Stomach smooth muscle (tissue), 2 donors: ENCODE measurements around the gene SERPINF2.

ENCODE experiments used
- H3K27ac ChIP-seq: one replicate; pipeline ENCODE4 v1.7.0; 2013; ENCODE audit warnings: mild to moderate bottlenecking, low read length, inconsistent platforms
- H3K27me3 ChIP-seq, 2 donors: one replicate each; pipeline ENCODE4 v1.7.0; 2013; ENCODE audit warnings: low read length in 2 of 2; ENCODE audit not compliant: insufficient read depth in 2 of 2, control insufficient read depth in 1 of 2
- H3K36me3 ChIP-seq, 2 donors: one replicate each; pipeline ENCODE4 v1.7.0; 2013; ENCODE audit warnings: low read length in 2 of 2; ENCODE audit not compliant: control insufficient read depth in 2 of 2, insufficient read depth in 2 of 2
- H3K4me1 ChIP-seq: one replicate; pipeline ENCODE4 v1.7.0; 2013; ENCODE audit warnings: low read length; ENCODE audit not compliant: control insufficient read depth, insufficient read depth
- H3K4me3 ChIP-seq, 2 donors: one replicate each; pipeline ENCODE4 v1.7.0; 2013; ENCODE audit warnings: low read length in 2 of 2
- H3K9ac ChIP-seq, 2 donors: one replicate each; pipeline ENCODE4 v1.7.0; 2013; ENCODE audit warnings: low read length in 2 of 2, mild to moderate bottlenecking in 1 of 2
- H3K9me3 ChIP-seq, 2 donors: one replicate each; pipeline ENCODE4 v1.7.0; 2013; ENCODE audit warnings: low read length in 2 of 2; ENCODE audit not compliant: control insufficient read depth in 2 of 2
- donor health status: healthy.
- donor health status: Pancreatic carcinoma.

Gene SERPINF2

DNA sequence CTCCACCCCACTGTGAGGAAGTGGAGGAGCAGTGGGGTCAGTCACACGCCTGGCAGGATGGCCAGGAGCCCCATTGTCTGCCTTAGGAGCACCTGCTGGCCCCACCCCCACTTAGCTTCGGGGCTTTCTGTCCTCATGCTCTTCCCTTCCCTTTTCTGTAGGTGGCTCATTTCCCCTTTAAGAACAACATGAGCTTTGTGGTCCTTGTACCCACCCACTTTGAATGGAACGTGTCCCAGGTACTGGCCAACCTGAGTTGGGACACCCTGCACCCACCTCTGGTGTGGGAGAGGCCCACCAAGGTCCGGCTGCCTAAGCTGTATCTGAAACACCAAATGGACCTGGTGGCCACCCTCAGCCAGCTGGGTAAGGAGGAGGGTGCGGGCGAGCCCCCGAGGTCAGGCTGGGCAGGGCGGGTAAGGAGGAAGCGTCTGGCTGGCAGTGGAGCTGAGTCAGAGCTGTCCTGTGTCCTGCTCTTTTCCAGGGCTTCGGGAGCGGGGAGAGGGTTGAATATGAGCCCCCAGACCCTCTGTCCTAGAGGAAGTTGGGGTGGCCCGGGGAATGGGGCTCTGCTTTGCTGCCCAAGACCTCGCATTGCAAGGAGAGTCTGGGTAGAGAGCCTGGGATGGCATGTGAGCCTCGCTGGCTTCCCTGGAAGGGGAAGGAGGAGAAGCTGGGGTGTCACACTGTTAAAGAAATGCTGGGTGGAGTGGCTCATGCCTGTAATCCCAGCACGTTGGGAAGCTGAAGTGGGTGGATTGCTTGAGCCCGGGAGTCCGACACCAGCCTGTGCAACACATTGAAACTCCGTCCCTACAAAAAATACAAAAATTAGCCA lies 10.0 kb downstream of the SERPINF2 start:
- Histone ChIP-seq H3K27me3 (peaks cover 0 to 4% of the 10 kb centered on the region in 2 donors), H3K36me3 (no peaks in the 10 kb centered on the region), H3K4me1 (no peaks in the 10 kb centered on the region), H3K4me3 (no peak overlapping the region), H3K27ac (no peak overlapping the region), H3K9ac (no peak overlapping the region), H3K9me3 (no peaks in the 10 kb centered on the region)

DNA sequence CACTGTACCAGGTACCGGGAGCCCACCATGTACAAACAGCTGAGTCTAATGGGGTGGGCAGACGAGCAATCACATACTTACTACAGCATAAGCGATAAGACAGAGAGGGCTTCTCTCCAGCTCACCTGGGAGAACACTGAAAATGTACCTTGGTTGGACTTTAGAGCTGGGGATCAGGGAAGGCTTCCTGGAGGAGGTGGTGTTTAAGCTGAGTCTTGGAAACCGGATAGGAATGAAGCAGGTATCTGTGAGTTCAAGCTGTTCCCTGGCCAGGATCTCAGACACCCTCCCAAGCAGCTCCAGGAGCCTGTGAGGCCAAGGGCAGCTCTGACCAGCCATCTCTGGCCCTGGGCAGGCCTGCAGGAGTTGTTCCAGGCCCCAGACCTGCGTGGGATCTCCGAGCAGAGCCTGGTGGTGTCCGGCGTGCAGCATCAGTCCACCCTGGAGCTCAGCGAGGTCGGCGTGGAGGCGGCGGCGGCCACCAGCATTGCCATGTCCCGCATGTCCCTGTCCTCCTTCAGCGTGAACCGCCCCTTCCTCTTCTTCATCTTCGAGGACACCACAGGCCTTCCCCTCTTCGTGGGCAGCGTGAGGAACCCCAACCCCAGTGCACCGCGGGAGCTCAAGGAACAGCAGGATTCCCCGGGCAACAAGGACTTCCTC lies 11.2 kb downstream of the SERPINF2 start:
- no peak overlapping the region for H3K27ac ChIP-seq
- no peak overlapping the region for H3K9ac ChIP-seq
- no peaks in the 10 kb centered on the region for H3K36me3 ChIP-seq
- H3K9me3 ChIP-seq: no peaks in the 10 kb centered on the region
- peaks cover 0 to 4% of the 10 kb centered on the region in 2 donors for H3K27me3 ChIP-seq
- no peaks in the 10 kb centered on the region for H3K4me1 ChIP-seq
- H3K4me3 ChIP-seq: no peak overlapping the region

DNA sequence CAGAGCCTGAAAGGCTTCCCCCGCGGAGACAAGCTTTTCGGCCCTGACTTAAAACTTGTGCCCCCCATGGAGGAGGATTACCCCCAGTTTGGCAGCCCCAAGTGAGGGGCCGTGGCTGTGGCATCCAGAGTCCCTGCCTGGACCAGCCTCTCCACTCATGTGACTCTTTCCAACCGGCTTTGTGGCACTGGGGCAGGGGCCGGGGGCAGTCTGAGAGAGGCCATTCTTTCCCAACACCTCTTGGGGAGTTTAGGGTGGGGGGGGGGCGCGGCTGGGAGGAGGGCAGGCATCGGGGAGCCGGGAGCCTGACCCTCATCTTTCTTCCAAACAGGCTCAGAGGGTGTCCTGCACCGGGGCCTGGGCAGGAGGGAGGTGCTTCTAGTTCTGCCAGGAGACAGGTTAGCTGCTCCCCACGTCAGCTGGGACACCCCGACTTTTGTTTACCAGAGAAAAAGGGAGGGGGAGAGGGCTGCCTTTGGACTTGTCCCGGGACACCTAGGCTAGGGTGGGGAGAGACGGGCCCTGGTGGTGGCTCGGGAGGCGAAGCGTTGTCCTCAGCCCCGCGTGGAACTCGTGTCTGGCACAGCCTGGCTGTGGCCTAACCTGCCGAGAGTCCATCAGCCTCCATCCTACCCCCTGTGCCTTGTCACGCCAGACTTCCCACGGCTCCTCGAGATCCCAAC lies 11.9 kb downstream of the SERPINF2 start:
- Histone ChIP-seq H3K9ac (no peak overlapping the region), H3K4me3 (no peak overlapping the region), H3K9me3 (no peaks in the 10 kb centered on the region), H3K36me3 (no peaks in the 10 kb centered on the region), H3K27ac (no peak overlapping the region), H3K4me1 (no peaks in the 10 kb centered on the region), H3K27me3 (peaks cover 0 to 4% of the 10 kb centered on the region in 2 donors)

DNA sequence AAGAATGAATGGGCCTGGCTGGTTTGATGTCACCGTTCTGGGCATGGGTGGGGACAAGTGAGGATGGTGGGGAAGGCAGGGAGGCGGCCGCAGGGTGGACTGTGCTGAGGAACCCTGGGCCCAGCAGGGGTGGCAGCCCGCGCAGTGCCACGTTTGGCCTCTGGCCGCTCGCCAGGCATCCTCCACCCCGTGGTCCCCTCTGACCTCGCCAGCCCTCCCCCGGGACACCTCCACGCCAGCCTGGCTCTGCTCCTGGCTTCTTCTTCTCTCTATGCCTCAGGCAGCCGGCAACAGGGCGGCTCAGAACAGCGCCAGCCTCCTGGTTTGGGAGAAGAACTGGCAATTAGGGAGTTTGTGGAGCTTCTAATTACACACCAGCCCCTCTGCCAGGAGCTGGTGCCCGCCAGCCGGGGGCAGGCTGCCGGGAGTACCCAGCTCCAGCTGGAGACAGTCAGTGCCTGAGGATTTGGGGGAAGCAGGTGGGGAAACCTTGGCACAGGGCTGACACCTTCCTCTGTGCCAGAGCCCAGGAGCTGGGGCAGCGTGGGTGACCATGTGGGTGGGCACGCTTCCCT lies 12.7 kb downstream of the SERPINF2 start:
- H3K27ac ChIP-seq: no peak overlapping the region
- no peaks in the 10 kb centered on the region for H3K36me3 ChIP-seq
- peaks cover 0 to 4% of the 10 kb centered on the region in 2 donors for H3K27me3 ChIP-seq
- H3K9me3 ChIP-seq: no peaks in the 10 kb centered on the region
- no peaks in the 10 kb centered on the region for H3K4me1 ChIP-seq
- no peak overlapping the region for H3K9ac ChIP-seq
- H3K4me3 ChIP-seq: no peak overlapping the region

DNA sequence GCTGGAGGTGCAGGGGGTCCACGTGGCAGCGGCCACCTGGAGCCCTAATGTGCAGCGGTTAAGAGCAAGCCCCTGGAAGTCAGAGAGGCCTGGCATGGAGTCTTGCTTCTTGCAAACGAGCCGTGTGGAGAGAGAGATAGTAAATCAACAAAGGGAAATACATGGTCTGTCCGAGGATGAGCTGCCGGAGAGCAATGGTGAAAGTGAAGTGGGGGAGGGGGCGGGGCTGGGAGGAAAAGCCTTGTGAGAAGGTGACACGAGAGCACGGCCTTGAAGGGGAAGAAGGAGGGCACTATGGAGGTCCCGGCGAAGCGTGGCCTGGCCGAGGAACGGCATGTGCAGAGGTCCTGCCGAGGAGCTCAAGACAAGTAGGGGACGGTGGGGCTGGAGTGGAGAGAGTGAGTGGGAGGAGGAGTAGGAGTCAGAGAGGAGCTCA lies 13.2 kb downstream of the SERPINF2 start:
- no peak overlapping the region for H3K4me3 ChIP-seq
- no peak overlapping the region for H3K9ac ChIP-seq
- H3K4me1 ChIP-seq: no peaks in the 10 kb centered on the region
- H3K36me3 ChIP-seq: no peaks in the 10 kb centered on the region
- no peaks in the 10 kb centered on the region for H3K9me3 ChIP-seq
- peaks cover 0 to 4% of the 10 kb centered on the region in 2 donors for H3K27me3 ChIP-seq
- H3K27ac ChIP-seq: no peak overlapping the region

DNA sequence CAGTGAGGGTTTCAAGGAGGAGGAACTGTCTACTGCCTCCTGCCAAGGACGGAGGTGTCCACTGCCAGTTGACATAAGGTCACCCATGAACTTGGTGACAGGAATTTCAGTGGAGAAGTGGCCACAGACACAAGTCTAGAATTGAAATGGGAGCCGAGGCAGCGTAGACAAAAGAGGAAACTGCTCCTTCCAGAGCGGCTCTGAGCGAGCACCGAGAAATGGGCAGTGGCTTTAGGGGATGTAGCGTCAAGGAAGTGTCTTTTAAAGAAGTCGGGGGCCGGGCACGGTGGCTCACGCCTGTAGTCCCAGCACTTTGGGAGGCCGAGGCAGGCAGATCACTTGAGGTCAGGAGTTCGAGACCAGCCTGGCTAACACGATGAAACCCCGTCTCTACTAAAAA lies 16.1 kb downstream of the SERPINF2 start:
- H3K27me3 ChIP-seq: peaks cover 0 to 3% of the 10 kb centered on the region in 2 donors
- H3K9ac ChIP-seq: no peak overlapping the region
- H3K36me3 ChIP-seq: no peaks in the 10 kb centered on the region
- H3K9me3 ChIP-seq: no peaks in the 10 kb centered on the region
- H3K27ac ChIP-seq: no peak overlapping the region
- no peak overlapping the region for H3K4me3 ChIP-seq
- peaks cover 8% of the 10 kb centered on the region for H3K4me1 ChIP-seq

DNA sequence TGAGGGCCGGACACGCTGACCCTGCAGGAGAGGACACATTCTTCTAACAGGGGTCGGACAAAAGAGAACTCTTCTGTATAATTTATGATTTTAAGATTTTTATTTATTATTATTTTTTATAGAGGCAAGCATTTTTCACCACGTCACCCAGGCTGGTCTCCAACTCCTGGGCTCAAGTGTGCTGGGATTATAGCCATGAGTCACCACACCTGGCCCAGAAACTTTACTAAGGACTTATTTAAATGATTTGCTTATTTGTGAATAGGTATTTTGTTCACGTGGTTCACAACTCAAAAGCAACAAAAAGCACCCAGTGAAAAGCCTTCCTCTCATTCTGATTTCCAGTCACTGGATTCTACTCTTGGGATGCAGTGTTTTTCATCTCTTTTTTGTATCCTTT lies 16.9 kb downstream of the SERPINF2 start:
- H3K36me3 ChIP-seq: no peaks in the 10 kb centered on the region
- peaks cover 15% of the 10 kb centered on the region for H3K4me1 ChIP-seq
- H3K27ac ChIP-seq: no peak overlapping the region
- peaks cover 0 to 2% of the 10 kb centered on the region in 2 donors for H3K27me3 ChIP-seq
- no peak overlapping the region for H3K4me3 ChIP-seq
- H3K9me3 ChIP-seq: no peaks in the 10 kb centered on the region
- H3K9ac ChIP-seq: no peak overlapping the region

DNA sequence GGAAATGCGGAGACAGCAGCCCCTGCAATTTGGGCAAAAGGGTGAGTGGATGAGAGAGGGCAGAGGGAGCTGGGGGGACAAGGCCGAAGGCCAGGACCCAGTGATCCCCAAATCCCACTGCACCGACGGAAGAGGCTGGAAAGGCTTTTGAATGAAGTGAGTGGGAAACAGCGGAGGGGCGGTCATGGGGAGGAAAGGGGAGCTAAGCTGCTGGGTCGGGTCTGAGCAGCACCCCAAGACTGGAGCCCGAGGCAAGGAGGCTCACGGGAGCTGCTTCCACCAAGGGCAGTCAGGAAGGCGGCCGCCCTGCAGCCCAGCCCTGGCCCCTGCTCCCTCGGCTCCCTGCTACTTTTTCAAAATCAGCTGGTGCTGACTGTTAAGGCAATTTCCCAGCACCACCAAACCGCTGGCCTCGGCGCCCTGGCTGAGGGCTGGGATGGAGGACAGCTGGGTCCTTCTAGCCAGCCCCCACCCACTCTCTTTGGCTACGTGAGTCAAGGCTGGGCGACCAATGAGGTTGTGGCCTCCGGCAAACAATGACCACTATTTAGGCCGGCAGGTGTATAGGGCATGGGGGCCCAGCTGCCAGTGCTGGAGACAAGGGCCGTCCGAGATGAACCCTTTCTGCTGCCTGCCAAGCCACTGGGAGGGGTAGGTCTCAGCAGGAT lies 19.7 kb downstream of the SERPINF2 start:
- peak overlapping the region; percentile 34 to 67 for H3K4me3 ChIP-seq
- H3K27me3 ChIP-seq: peaks cover 7% of the 10 kb centered on the region in 2 donors
- peak overlapping the region; percentile 60 for H3K27ac ChIP-seq
- peak overlapping the region in 1 of 2 donors; percentile 57 for H3K9ac ChIP-seq
- H3K9me3 ChIP-seq: no peaks in the 10 kb centered on the region
- peaks cover 25% of the 10 kb centered on the region for H3K4me1 ChIP-seq
- no peaks in the 10 kb centered on the region for H3K36me3 ChIP-seq

DNA sequence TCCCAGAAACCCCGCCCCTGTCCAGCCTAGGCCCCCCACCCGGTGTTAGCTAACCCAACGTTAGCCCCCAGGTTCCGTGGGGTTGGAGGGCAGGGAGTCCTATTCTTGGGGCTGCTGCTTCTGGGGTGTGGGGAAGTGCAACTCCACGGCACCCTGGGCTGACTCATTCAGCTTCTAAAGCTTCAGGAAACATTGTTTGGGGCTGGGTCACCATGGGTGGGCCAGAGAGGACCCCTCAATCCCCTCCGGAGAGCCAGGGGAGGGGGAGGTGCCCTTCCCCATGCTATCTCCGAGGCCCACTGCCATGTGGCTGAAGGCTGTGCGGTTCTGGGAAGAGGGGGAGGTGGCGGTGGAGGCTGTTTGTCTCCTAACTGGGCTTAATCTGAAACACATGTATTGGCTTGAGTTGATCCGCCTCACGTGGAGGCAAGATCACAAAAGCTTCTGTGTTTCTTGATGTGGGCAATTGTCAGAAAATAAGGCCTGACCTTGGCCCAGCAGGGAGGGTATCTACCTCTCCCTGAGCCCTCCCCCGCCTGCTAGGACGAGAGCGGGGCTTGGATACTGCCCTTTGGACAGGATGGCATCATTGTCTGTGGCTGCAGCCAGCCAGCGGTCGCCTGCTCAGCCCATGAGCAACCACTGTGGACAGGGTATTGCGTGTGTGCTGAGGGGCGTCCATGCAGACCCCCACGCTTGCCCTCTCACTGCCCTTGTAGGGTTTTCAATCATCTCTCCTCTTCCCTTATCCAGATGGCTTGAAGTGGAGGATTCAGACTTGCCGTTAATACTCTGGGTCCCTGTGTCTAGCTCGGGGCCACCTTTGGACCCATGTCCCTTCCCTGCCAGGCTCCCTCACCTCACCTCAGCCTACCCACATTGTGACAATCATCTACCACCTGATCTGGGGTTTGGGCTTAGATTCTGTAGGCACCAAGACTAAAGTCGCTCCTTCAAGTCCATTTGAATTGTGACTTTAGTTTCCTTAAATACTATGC lies 20.5 kb downstream of the SERPINF2 start:
- Histone ChIP-seq H3K9me3 (no peaks in the 10 kb centered on the region), H3K9ac (peak overlapping the region; percentile 29 to 57), H3K36me3 (no peaks in the 10 kb centered on the region), H3K4me3 (peak overlapping the region; percentile 14 to 67), H3K27me3 (peaks cover 7% of the 10 kb centered on the region in 2 donors), H3K4me1 (peaks cover 28% of the 10 kb centered on the region), H3K27ac (peak overlapping the region; percentile 60)
